ENCODE data around the gene RGS14.

RGS14 gene

GRCh38 chr5:177393206-177393765 lies 35.6 kb downstream of the RGS14 start:
- no peaks in the 10 kb centered on the region for H3K27me3 ChIP-seq (ENCODE audit: control insufficient read depth, insufficient read depth, low read length)
- H3K36me3 ChIP-seq (ENCODE audit: control insufficient read depth, insufficient read depth, low read length): no peaks in the 10 kb centered on the region
- no peak overlapping the region for H2AFZ ChIP-seq
- no peaks in the 10 kb centered on the region for H3K9me3 ChIP-seq (ENCODE audit: control insufficient read depth, low read length)
- H3K4me3 ChIP-seq (ENCODE audit: low read depth, low read length): no peak overlapping the region
- H3K4me2 ChIP-seq (ENCODE audit: low read length): no peak overlapping the region
- H3K27ac ChIP-seq: no peak overlapping the region
- no peak for TF ChIP-seq CTCF (IDR thresholded peaks at IDR 0.05)
- H3K4me1 ChIP-seq: no peaks in the 10 kb centered on the region
- H3K9ac ChIP-seq: no peak overlapping the region
- H3K79me2 ChIP-seq: no peaks in the 10 kb centered on the region

GRCh38 chr5:177393990-177394389 lies 36.3 kb downstream of the RGS14 start:
- Histone ChIP-seq H3K9ac (no peak overlapping the region), H3K9me3 (ENCODE audit: control insufficient read depth, low read length) (no peaks in the 10 kb centered on the region), H3K27me3 (ENCODE audit: control insufficient read depth, insufficient read depth, low read length) (no peaks in the 10 kb centered on the region), H3K4me2 (ENCODE audit: low read length) (no peak overlapping the region), H3K27ac (no peak overlapping the region), H3K79me2 (no peaks in the 10 kb centered on the region), H3K36me3 (ENCODE audit: control insufficient read depth, insufficient read depth, low read length) (no peaks in the 10 kb centered on the region), H3K4me1 (no peaks in the 10 kb centered on the region), H2AFZ (no peak overlapping the region), H3K4me3 (ENCODE audit: low read depth, low read length) (no peak overlapping the region)
- no peak for TF ChIP-seq CTCF (IDR thresholded peaks at IDR 0.05)

GRCh38 chr5:177396078-177396477 lies 38.4 kb downstream of the RGS14 start:
- H3K27me3 ChIP-seq (ENCODE audit: control insufficient read depth, insufficient read depth, low read length): no peaks in the 10 kb centered on the region
- TF ChIP-seq CTCF (IDR thresholded peaks at IDR 0.05): no peak
- H3K9ac ChIP-seq: no peak overlapping the region
- no peak overlapping the region for H3K4me3 ChIP-seq (ENCODE audit: low read depth, low read length)
- H3K36me3 ChIP-seq (ENCODE audit: control insufficient read depth, insufficient read depth, low read length): no peaks in the 10 kb centered on the region
- H3K79me2 ChIP-seq: no peaks in the 10 kb centered on the region
- no peak overlapping the region for H3K27ac ChIP-seq
- no peaks in the 10 kb centered on the region for H3K4me1 ChIP-seq
- no peak overlapping the region for H2AFZ ChIP-seq
- H3K4me2 ChIP-seq (ENCODE audit: low read length): no peak overlapping the region
- no peaks in the 10 kb centered on the region for H3K9me3 ChIP-seq (ENCODE audit: control insufficient read depth, low read length)

GRCh38 chr5:177396807-177397206 lies 39.1 kb downstream of the RGS14 start:
- no peaks in the 10 kb centered on the region for H3K4me1 ChIP-seq
- H3K4me3 ChIP-seq (ENCODE audit: low read depth, low read length): no peak overlapping the region
- no peak overlapping the region for H3K4me2 ChIP-seq (ENCODE audit: low read length)
- H2AFZ ChIP-seq: no peak overlapping the region
- no peaks in the 10 kb centered on the region for H3K9me3 ChIP-seq (ENCODE audit: control insufficient read depth, low read length)
- no peak overlapping the region for H3K9ac ChIP-seq
- no peaks in the 10 kb centered on the region for H3K79me2 ChIP-seq
- no peaks in the 10 kb centered on the region for H3K27me3 ChIP-seq (ENCODE audit: control insufficient read depth, insufficient read depth, low read length)
- H3K27ac ChIP-seq: no peak overlapping the region
- TF ChIP-seq CTCF (IDR thresholded peaks at IDR 0.05): no peak
- H3K36me3 ChIP-seq (ENCODE audit: control insufficient read depth, insufficient read depth, low read length): no peaks in the 10 kb centered on the region

- Histone ChIP-seq H3K27ac (no peak overlapping the region), H3K9me3 (ENCODE audit: control insufficient read depth, low read length) (no peaks in the 10 kb centered on the region), H3K4me1 (peaks cover 7% of the 10 kb centered on the region), H2AFZ (no peak overlapping the region), H3K36me3 (ENCODE audit: control insufficient read depth, insufficient read depth, low read length) (no peaks in the 10 kb centered on the region), H3K9ac (no peak overlapping the region), H3K79me2 (no peaks in the 10 kb centered on the region), H3K4me2 (ENCODE audit: low read length) (no peak overlapping the region), H3K27me3 (ENCODE audit: control insufficient read depth, insufficient read depth, low read length) (no peaks in the 10 kb centered on the region), H3K4me3 (ENCODE audit: low read depth, low read length) (no peak overlapping the region)
- TF ChIP-seq CTCF (IDR thresholded peaks at IDR 0.05): no peak
Measured at GRCh38 chr5:177397875-177398390, 40.2 kb downstream of the RGS14 start.
